ENCODE measurements around the gene IQCN.

IQCN gene

DNA sequence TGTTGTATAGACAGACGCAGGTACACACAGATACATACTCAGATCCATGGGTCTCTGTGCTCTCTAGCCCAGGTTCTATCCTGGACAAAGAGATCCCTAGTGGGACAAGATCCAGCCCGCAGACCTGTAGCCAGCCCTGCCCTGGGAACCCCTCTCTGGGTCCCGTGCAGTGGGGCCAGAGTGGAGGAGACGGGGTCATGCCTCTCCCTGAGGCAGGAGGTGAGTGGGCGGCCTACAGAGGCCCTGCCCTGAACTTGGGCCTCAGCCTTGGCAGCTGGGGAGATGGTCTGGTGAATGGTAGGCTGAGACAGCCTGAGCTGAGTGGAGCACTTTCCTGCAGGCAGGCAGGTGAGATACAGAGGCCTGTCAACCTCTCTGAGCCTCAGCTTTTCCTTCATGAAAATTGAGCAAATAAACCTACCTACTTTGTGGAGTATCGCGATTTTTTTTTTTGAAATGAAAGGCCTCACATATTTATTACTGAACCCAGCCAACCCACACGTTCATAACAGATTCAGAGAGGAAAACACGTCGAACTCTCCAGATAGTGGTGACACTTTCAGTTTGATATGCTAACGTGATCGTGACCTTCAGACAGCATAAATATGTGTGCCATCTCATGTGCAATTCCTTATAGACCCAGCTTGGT is 10.6 kb upstream of the IQCN start:
- DNase-seq = no peak

DNA sequence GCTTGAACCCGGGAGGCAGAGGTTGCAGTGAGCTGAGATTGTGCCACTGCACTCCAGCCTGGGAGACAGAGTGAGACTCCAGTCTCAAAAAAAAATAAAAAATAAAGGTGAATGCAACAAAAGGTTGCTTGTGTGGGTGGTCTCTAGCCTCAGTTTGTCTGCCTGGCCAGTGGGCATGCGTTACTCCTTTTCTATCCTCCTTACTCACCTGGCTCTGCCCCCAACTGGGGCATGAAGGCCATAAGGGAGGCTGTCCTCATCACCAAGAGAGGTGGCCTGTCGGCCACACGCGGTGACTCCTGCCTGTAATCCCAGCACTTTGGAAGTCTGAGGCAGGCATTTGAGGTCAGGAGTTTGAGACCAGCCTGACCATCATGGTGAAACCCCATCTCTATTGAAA is 9.1 kb upstream of the IQCN start:
- no peak for DNase-seq

DNA sequence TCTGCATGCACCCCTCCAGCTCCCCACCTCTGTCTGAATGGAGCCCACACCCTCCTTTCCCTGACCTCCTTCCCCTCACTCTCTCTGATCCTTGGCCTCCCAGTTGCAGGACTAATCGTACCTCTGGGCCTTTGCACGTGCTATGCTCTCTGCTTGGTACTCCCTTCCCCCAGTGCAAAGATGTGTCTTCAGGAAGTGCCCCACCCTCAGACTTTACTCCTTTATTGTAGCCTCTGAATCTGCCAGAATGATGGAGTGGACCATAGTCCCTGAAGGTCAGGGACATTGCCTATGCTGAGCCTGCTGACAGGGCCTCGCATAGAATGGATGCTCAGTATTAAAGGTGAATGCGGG is 8.5 kb upstream of the IQCN start:
- DNase-seq = no peak

DNA sequence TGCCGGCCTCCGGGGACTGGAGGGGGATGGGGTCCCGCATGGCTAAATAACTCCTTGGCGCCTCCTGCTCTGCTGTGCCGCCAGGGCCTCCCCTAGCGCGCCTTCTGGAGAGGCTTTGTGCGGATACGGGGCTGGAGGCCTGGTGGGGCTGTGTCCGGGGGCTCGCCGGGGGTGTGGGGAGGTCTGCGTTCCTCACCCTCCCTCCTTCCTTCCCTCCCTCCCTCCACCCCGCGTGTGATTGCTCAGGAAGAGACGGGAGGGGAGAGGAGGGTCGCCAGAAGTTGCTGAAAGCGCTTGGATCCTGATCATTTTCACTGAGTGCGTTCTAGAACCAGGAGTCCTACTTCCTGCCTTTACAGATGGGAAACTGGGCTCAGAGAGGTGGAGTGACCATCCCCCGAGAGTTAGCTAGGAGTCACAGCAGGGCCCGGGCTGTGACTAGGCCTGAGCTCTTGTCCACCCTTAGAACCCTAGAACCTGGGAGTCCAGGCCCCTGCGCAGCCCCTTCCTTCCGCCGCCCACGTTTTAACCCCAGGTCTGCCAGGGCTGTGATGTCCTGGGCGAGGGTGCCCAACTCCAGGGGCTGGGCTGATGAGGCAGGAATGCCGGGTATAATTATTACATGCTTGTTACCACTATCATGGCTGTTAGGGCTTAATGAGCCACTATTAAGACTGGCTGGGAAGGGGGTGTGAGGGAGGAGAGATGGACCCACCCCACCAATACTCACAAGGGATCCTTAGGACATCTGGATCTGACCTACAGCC is 8.0 kb upstream of the IQCN start:
- no peak for DNase-seq

DNA sequence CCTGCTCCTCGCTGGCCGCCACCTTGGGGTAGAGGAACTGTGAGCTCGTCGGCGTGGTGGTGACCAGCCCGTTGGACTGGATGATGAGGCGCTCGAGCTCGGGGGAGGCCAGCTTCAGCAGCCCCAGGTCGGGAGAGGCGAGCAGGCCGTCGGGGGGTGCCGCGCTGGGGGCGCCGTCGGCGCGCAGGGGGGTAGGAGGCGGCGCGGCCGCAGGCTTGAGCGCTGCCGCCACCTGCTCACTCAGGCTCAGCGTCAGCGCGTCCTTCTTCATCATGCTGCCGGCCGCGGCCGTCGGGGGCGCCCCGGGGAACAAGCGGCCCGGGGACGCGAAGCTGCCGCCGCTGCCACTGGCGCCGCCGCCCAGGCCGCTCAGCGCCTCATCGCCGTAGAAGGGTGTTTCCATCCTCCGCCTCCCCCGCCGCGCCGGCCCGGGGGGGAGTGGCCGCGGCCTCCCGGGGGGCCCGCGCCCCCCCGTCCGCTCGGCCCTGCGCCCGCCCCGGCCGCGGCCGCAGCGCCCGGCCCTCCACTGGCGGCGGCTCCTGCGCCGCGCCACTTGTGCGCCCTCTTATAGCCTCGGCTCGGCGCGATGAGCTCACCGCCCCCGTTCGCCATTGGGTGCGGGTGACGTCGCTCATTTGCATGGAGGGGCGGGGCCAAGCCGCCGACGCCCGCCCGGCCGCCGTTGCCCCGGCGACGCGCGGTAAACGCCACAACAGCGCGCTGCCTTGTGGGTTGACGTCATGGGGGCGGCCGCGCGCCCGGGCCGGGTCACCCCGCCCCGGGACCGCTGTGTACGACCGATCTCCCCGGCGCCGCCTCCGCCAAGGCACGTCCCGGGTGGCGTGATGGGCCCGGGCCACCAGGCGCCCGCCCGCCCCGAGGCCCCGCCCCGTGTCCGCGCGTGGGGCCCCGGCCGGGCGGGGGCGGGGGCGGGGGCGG is 7.1 kb upstream of the IQCN start, which contains the start of gene JUND:
TSS of gene JUND (minus strand) at position 541 of the 939 bp plus-strand sequence. CDS start at position 403, 138 bp downstream.
- DNase-seq = peak; percentile 95

DNA sequence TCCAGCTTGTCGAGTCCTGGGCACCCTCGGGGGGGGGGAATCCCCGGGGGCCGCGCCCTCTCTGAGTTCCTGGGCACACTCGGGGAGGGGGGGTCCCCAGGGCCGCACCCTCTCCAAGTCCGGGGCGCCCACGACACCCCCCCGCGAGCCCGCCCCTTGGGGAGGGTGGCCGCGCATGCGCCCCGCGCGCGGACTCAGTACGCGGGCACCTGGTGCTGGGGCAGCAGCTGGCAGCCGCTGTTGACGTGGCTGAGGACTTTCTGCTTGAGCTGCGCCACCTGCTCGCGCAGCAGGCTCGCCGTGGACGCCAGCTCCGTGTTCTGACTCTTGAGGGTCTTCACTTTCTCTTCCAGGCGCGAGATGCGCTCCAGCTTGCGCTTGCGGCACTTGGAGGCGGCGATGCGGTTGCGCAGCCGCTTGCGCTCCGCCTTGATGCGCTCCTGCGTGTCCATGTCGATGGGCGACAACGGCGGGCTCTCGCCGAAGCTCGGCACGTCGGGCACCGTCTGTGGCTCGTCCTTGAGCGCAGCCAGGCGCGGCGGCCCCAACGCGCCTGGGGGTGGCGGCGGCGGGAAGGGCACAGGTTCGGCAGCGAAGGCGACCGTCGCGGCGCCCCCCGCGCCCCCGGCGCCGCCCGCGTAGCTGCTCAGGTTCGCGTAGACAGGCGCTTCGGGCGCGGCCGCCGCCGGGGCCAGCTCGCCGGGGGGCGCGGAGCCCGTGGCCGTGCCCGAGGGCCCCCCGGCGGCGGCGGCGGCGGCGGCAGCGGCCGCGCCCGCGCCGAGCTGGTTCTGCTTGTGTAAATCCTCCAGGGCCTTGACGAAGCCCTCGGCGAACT is 6.2 kb upstream of the IQCN start:
- DNase-seq = peak; percentile 53

DNA sequence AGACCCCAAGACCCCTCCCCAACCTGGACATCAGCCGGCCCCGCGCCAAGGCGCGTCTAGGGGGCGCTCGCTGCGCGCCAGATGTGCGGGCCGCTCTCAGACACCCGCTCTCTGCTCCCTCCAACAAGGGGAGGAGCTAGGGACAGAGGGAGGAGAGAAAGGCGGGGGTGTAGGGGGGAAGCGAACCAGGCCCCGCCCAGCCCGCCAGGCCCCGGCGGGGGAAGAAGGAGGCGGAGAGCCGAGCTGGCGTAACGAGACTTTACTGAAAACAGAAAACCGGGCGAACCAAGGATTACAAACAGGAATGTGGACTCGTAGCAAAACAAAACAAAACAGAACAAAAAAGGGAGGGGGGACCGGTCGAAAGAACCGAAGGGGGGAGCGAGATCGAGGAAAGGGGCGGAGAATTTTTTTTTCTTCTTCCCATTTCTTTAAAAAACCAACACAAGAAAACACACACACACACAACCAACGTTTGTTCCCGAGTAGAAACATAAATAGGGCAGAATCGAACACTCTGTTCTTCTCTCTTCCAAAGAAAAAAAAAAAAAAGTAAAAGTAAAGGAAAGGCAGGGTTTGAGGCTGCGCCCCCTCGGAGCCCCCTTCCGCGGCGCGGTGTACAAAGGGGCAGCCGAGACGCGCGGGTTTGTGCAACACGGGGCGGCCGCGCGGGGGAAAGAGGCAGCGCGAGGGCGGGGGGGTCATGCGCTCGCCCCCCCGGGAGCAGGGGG is 5.4 kb upstream of the IQCN start:
- DNase-seq = peak; percentile 84

DNA sequence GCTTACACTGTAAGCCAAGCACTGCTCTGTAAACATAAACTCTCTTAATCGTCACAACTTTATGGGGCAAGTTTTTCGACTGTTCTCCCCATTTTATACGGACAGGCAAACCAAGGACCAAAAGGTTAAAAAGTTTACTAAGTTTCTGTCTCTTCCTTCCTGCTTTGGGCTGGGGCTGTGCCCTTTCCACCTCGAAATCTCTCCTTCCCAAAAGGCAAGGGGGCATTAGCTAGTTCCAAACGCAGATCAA is 4.9 kb upstream of the IQCN start:
- no peak for DNase-seq

DNA sequence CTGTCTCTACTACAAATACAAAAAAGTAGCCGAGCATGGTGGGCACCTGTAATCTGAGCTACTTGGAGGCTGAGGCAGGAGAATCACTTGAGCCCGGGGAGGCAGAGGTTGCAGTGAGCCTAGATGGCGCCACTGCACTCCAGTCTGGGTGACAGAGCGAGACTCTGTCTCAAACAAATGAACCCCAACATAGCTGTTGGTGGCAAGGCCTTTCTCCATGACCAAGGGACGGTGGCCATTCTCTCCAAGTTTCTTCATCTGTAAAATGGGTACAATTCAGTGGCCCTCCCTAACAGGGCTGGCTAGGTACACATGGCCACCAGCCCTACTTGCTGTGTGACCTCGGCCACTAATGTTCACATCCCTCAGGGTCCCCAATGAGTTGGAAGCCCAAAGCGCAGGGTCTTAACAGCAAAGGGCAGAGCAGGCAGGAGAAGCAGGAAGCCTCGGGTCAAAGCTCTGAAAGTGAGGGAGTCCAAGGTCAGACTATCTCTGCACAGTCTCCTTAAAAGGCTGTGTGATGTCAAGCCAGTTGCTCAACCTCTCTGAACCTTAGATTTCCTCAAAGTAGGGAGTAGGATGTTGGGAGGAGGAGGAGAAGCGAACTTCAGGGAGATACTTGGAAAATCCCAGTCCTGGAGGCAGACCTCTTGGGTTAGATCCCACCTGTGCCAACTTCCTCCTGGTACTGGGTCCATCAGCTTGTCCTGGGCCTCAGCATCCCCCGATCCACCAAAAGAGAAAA is 4.4 kb upstream of the IQCN start:
- peak; percentile 30 for DNase-seq

DNA sequence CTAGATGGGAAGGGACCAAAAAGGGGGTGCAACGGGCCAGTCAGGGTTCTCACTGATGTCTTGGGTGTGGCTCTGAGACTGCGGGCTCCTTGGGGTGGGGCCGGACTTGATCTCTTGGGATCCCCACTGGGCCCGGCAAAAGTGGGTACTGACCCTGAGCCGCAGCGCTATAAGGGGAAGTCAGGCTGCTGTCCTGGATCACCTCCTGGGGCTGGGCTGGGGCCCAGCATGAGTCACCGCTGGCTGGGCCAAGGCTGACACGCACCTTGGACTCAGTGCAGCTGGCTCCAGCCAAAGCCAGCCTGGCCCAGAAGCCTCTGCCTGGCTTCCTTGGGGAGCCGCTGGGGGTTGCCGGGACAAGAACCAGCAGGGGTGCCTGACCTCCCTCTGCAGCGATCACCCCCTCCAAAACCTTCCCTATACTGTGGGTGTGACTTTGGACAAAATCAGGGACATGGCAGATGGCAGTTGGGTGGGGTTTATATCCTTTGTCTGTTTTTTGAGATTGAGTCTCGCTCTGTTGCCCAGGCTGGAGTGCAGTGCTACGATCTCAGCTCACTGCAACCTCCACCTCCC is 617 bp upstream of the IQCN start:
- DNase-seq = peak; percentile 85

DNA sequence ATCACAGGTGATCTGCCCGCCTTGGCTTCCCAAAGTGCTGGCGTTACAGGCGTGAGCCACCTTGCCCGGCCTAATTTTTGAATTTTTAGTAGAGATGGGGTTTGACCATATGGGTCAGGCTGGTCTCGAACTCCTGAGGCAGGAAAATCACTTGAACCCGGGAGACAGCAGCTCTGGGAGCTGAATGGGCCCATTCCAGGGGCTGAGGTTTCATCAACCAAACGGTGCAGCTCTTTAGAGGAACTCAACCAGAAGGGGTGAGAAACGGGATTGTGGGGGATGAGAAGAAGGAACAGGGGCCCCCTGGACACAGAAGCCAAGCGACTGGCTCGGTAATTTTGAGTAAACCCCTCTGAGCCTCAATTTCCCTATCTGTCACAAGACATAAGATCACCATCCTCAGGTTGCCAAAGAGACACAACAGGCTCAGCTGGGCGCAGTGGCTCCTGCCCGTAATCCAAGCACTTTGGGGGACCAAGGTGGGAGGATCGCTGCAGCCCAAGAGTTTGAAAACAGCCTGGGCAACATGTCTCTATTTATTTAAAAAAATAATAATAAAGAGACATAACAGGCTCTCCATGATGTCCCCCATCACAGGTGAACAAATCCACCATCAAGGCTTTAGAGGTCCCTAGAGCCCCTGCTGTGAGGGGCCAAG is 562 bp downstream of the IQCN start:
- DNase-seq = no peak

DNA sequence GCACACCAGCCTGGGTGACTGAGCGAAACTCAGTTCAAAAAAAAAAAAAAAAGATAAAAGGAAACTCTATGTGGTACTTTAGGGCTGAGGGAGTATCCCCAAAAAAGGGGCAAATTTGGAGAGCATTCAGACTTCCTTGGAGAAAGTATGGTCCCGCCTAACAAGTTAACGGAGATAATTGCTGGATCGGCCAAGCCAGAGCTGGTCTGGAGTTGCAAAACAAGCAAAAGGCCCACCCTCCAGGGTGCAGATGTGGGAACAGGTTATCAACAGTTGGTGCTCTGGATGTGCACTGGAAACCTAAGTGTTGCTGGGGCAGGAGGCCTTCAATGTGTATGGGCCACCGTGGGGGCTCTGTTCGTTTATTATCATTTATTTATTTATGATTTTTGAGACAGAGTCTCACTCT is 2.8 kb downstream of the IQCN start:
- DNase-seq = no peak

DNA sequence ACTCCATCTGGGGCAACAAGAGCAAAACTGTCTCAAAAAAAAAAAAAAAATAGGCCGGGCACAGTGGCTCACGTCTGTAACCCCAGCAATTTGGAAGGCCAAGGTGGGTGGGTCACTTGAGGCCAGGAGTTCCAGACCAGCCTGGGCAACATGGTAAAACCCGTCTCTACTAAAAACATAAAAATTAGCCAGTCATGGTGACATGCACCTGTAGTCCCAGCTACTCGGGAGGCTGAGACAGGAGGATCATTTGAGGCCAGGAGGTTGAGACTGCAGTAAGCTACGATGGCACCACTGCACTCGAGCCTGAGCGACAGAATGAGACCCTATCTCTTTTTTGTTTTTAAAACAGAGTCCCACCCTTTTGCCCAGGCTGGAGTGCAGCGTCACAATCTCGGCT is 3.9 kb downstream of the IQCN start:
- DNase-seq = no peak

DNA sequence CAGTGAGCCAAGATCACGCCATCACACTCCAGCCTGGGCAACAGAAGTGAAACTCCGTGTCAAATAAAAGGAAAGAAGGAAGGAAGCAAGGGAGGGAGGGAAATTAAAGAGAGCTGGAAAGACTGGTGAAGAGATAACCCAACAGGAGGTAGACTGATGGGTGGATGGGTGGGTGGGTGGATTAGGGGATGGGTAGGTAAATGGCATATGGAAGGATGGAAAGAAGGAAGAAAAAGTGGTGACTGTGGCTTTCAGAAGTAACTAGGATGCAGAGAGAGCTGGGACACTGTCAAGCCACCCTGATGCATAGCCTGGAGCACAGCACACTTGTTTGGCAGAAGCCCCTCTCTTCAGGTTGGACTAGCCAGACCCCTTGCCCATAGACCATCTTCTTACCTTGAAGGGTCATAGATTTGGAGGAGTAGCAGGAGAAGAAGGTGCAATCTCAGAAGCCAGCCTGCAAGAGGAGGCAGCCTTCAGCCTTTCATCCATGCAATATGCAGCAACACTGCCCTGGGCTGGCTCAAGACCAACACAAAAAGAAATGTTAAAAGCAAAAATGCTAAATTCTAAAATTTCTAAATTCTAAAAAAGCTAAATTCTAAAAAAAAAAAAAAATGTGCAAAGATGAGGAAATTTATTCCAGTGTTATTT is 5.1 kb downstream of the IQCN start:
- no peak for DNase-seq

DNA sequence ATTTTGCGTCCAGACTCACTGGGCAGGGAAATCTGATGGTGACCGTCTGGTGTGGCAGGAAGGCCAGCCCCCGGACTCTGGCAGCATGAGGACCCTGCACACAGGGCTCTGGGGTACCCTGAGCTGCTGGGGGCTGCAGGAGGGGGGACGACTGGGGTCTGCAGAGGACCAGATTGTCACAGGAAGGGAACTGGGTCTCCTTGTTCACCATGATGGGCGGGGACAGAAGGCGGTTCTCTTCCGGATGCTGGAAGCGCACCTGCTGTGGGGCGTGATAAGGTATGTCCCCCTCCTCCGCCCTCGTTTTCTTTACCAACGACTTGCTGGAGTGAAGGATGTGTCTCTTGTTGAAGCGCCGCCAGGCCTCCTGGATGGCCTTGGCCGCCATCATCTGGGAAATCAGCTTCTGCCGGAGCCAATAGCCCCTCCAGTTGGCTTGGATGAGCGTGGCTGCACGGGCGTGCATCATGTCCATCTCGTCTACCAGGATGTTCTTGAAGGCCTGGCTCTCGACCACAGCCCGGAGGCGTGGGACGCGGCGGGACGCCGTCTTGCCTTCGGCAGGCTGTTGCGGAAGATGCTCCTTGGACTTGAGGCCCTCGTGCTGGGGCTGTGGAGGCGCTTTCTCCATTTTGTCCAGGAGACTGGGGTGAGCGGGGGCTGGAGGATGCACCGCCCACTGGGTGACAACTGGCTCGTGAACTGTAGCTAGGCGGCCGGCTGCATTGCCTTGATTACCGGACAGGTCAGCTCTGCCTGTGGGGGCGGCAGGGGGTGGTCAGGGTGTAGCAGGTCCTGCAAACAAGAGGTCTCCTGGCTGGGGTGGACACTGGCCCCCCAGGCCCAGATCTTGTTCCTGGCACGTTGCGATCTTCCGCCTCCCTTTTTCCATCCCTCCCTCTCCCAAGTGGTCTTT is 7.2 kb downstream of the IQCN start:
- no peak for DNase-seq

DNA sequence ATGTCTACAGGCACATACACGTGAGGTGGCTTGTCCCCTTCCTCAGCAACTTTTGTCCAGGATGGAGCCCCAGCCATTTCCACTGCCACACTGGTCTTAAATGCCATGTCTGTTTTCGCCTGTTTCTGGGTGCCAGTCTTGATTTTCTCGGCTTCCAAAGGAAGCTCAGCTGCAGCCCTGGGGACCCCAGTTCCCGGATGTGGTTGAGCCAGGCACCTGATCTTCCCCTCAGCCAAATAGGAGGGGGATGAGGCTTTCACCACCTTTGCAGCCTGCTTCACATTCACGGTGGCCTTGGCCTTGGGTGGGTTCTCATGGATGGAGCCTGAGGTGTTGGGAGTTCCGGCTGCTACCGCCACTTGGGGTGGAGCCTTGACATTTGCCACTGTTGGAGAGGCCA is 8.7 kb downstream of the IQCN start:
- DNase-seq = no peak

DNA sequence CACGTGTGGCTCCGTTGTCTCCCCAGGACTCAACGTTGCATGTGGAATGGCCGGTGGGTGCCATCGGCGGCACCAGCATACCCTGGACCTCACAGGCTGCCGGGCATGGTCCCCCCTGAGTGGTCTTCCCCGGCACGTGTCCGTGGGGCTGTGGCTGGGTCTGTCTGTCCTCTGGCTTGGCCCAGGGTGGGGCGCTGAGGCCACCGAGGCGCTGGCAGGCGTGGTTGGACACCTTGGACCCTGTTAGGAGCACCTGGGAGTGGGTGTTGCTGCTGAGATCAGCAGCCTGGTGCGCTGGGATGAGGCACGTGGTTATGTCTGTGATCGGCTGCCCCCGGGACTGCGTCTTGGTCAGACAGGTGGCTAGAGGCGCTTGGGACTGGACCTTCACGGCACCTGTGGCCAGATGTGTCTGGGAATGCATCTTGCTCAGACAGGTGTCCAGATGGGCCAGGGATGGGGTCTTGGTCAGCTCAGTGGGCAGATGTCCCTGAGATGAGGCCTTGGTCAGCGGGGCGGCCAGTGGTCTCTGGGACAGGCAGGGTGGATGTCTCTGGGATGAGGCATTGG is 9.2 kb downstream of the IQCN start:
- DNase-seq = no peak

DNA sequence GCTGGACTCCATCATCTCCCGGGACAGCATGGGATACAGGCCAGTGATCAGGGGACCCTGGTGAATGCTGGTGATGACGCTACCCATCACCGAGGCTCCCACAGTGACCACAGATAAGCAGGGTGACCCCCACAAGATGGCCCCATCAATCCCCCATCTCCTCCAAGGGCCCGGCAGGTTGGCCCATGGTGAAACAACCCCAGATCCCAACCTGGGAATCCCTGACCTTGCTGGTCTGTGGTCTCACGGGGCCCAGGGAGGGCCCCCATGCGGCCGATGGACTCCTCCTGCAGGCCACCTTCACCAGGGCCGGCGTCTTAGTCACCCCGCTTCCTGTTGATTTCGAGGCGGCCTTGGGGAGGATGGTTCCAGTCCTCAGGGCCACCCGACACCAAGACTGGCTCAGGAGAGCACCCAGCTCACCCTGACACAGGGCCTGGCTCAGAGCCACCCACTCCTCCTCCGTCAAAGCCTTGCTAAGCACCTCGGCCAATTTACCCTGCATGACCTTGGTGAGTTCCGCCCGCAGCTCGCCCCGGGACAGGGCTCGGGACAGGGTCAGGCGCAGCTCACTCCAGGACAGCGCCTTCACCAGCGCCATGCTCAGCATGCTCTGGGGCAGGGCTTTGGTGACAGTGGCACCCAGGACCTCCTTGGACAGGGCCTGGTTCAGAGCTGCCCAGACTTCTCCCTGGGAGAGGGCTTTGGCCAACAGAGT is 10.0 kb downstream of the IQCN start:
- DNase-seq = no peak

Measured in NCI-H226 (cell line).